H1 (cell line): Measurements from ENCODE around the gene C11orf65. TPM values are rescaled to one million over a fixed set of nuclear protein-coding genes. Genes with fewer than 3 reads are reported as not detected.

Experiments used
- CTCF ChIA-PET: fragments of 300-600 bp; sonication (Branson Sonifier 250); formaldehyde crosslinking; loops from one replicate; lab custom pipeline; 2021; ENCODE audit not compliant: partially characterized antibody; lab: Charles Lee
- POLR2A ChIA-PET: fragments of 300-600 bp; sonication (Branson Sonifier 250); formaldehyde crosslinking; loops from one replicate; lab custom pipeline; 2021; ENCODE audit warnings: inconsistent platforms; ENCODE audit not compliant: partially characterized antibody; lab: Charles Lee
- DNase-seq, 2 experiments: peaks; one replicate each; pipeline versions ENCODE4 v3.0.0 to v3.0.0-alpha.2; 2010 to 2022; ENCODE audit warnings: low spot score in 2 of 2, low read depth in 1 of 2, mixed read lengths in 1 of 2
- FAIRE-seq: peaks from 2 replicates; lab custom pipeline; 2011; peaks lifted over from hg19 to GRCh38; lab: Jason Lieb, UNC
- H2AFZ ChIP-seq: 2 replicates; pipeline ENCODE4 v1.8.1; 2012; ENCODE audit warnings: low read length, inconsistent platforms
- H2AK5ac ChIP-seq: 2 replicates; pipeline ENCODE4 v1.6.1; 2013; ENCODE audit warnings: low read depth, low read length
- H2BK120ac ChIP-seq: replicated peaks from 2 replicates; pipeline ENCODE3; 2013; ENCODE audit warnings: low read depth, low read length, inconsistent platforms
- H2BK12ac ChIP-seq: 2 replicates; pipeline ENCODE4 v1.6.1; 2013; ENCODE audit warnings: low read depth, low read length
- H2BK15ac ChIP-seq: 2 replicates; pipeline ENCODE4 v1.6.1; 2013; ENCODE audit warnings: low read length
- H2BK20ac ChIP-seq: 2 replicates; pipeline ENCODE4 v1.6.1; 2013; ENCODE audit warnings: low read length
- H2BK5ac ChIP-seq: 2 replicates; pipeline ENCODE4 v1.6.1; 2013; ENCODE audit warnings: low read depth, low read length
- H3K14ac ChIP-seq: 2 replicates; pipeline ENCODE4 v1.6.1; 2013; ENCODE audit warnings: inconsistent platforms; ENCODE audit not compliant: insufficient read length
- H3K18ac ChIP-seq: 2 replicates; pipeline ENCODE4 v1.6.1; 2013; ENCODE audit warnings: low read length; ENCODE audit errors: extremely low read depth
- H3K23ac ChIP-seq: 2 replicates; pipeline ENCODE4 v1.6.1; 2013; ENCODE audit warnings: inconsistent platforms; ENCODE audit not compliant: insufficient read length
- H3K23me2 ChIP-seq: 2 replicates; pipeline ENCODE4 v1.6.1; 2013; ENCODE audit warnings: low read depth, low read length
- H3K27ac ChIP-seq: 2 replicates; pipeline ENCODE4 v1.6.1; 2011; ENCODE audit warnings: low read depth, low read length, inconsistent platforms
- H3K27me3 ChIP-seq, 4 experiments: replicated peaks in 1 of 4; 1 replicate in 1 of 4; 2 replicates in 3 of 4; pipeline versions ENCODE4 v1.6.1 to v1.8.1; 2011 to 2013; ENCODE audit warnings: low read length in 3 of 4, mild to moderate bottlenecking in 3 of 4, inconsistent platforms in 2 of 4, mixed read lengths in 2 of 4, moderate library complexity in 1 of 4; ENCODE audit not compliant: control insufficient read depth in 3 of 4, insufficient read depth in 3 of 4; ENCODE audit errors: extremely low read depth in 1 of 4
- H3K36me3 ChIP-seq, 4 experiments: 2 replicates each; pipeline versions ENCODE4 v1.6.1 to v1.8.1; 2011 to 2013; ENCODE audit warnings: mild to moderate bottlenecking in 4 of 4, low read length in 3 of 4, moderate library complexity in 2 of 4, control low read depth in 1 of 4, inconsistent platforms in 1 of 4; ENCODE audit not compliant: insufficient read depth in 4 of 4, control insufficient read depth in 2 of 4
- H3K4ac ChIP-seq: replicated peaks from 2 replicates; pipeline ENCODE3; 2013; ENCODE audit warnings: low read length, low read depth, mixed read lengths, inconsistent platforms; ENCODE audit not compliant: insufficient read length
- H3K4me1 ChIP-seq, 4 experiments: replicated peaks in 1 of 4; 1 replicate in 1 of 4; 2 replicates in 3 of 4; pipeline versions ENCODE4 v1.6.1 to v1.8.1; 2011 to 2013; ENCODE audit warnings: low read length in 3 of 4, inconsistent platforms in 2 of 4, mixed read lengths in 1 of 4; ENCODE audit not compliant: insufficient read depth in 4 of 4, control insufficient read depth in 3 of 4
- H3K4me2 ChIP-seq, 2 experiments: 2 replicates each; pipeline versions ENCODE4 v1.6.1 to v1.8.1; 2011 to 2013; ENCODE audit warnings: low read depth in 2 of 2, low read length in 2 of 2, control low read depth in 1 of 2, inconsistent platforms in 1 of 2, mild to moderate bottlenecking in 1 of 2; ENCODE audit not compliant: insufficient read depth in 1 of 2
- H3K4me3 ChIP-seq, 4 experiments: fragments of 200-600, 300-600 bp in 1 of 4; sonication (generic), shearing (Covaris generic), sonication (Bioruptor Twin) in 1 of 4; 2 replicates each; pipeline versions ENCODE4 v1.5.1 to v1.8.1; 2011 to 2016; ENCODE audit warnings: low read length in 4 of 4, low read depth in 3 of 4, control low read depth in 2 of 4, inconsistent platforms in 2 of 4, mild to moderate bottlenecking in 2 of 4, mixed read lengths in 1 of 4, moderate library complexity in 1 of 4; ENCODE audit not compliant: insufficient read depth in 2 of 4; ENCODE audit errors: extremely low read depth in 1 of 4
- H3K56ac ChIP-seq: replicated peaks from 2 replicates; pipeline ENCODE3; 2013; ENCODE audit warnings: low read depth, mild to moderate bottlenecking, mixed read lengths, low read length, inconsistent platforms; ENCODE audit not compliant: insufficient read length
- H3K79me1 ChIP-seq: 2 replicates; pipeline ENCODE4 v1.6.1; 2013; ENCODE audit warnings: low read depth, low read length, control low read depth
- H3K79me2 ChIP-seq, 2 experiments: 2 replicates each; pipeline versions ENCODE4 v1.6.1 to v1.8.1; 2012 to 2013; ENCODE audit warnings: low read length in 2 of 2, mild to moderate bottlenecking in 2 of 2, inconsistent platforms in 1 of 2; ENCODE audit not compliant: insufficient read depth in 2 of 2, control insufficient read depth in 1 of 2
- H3K9ac ChIP-seq, 4 experiments: replicated peaks in 1 of 4; 1 replicate in 1 of 4; 2 replicates in 3 of 4; pipeline versions ENCODE4 v1.6.1 to v1.8.1; 2011 to 2013; ENCODE audit warnings: low read depth in 3 of 4, low read length in 3 of 4, control low read depth in 2 of 4, mild to moderate bottlenecking in 2 of 4, moderate library complexity in 2 of 4, inconsistent platforms in 1 of 4; ENCODE audit errors: extremely low read depth in 1 of 4
- H3K9me3 ChIP-seq, 2 experiments: 2 replicates each; pipeline versions ENCODE4 v1.6.1 to v1.8.1; 2012 to 2013; ENCODE audit warnings: mild to moderate bottlenecking in 2 of 2, moderate library complexity in 2 of 2, control low read depth in 1 of 2, inconsistent platforms in 1 of 2, low read depth in 1 of 2, low read length in 1 of 2, mixed read lengths in 1 of 2; ENCODE audit not compliant: insufficient read depth in 2 of 2
- H4K20me1 ChIP-seq, 2 experiments: replicated peaks in 1 of 2; 2 replicates each; pipeline versions ENCODE3 to v1.8.1; 2011 to 2013; ENCODE audit warnings: inconsistent platforms in 2 of 2, low read length in 2 of 2, mild to moderate bottlenecking in 1 of 2; ENCODE audit not compliant: insufficient read depth in 2 of 2, control insufficient read depth in 1 of 2
- H4K5ac ChIP-seq: 2 replicates; pipeline ENCODE4 v1.6.1; 2013; ENCODE audit warnings: low read length, low read depth, mixed read lengths, inconsistent platforms; ENCODE audit not compliant: insufficient read length
- H4K8ac ChIP-seq: 2 replicates; pipeline ENCODE4 v1.8.0; 2013; ENCODE audit warnings: mild to moderate bottlenecking, moderate library complexity, low read length, inconsistent platforms; ENCODE audit not compliant: insufficient read depth; ENCODE audit errors: extremely low read depth
- H4K91ac ChIP-seq: replicated peaks from 2 replicates; pipeline ENCODE3; 2013; ENCODE audit warnings: low read length, mixed read lengths, inconsistent platforms; ENCODE audit not compliant: insufficient read length
- BCL11A ChIP-seq, 2 experiments: IDR thresholded peaks; one replicate each; pipeline ENCODE4 v1.6.1; 2011; ENCODE audit warnings: low read depth in 2 of 2, low read length in 2 of 2, mild to moderate bottlenecking in 2 of 2
- GABPA ChIP-seq: IDR thresholded peaks from 2 replicates; pipeline ENCODE4 v1.6.1; 2011; ENCODE audit warnings: mild to moderate bottlenecking, low read length, moderate library complexity, borderline replicate concordance; ENCODE audit not compliant: insufficient read depth
- KDM1A ChIP-seq: fragments of 200-600, 300-600 bp; sonication (generic); IDR thresholded peaks from 2 replicates; pipeline ENCODE4 v1.7.1; 2016; ENCODE audit warnings: mild to moderate bottlenecking, low read length, borderline replicate concordance
- KDM4A ChIP-seq: IDR thresholded peaks from one replicate; pipeline ENCODE4 v1.7.1; 2012; ENCODE audit warnings: low read depth, mild to moderate bottlenecking, moderate library complexity, low read length, inconsistent platforms; ENCODE audit not compliant: severe bottlenecking
- WGBS, 2 experiments: shearing (Covaris generic) in 1 of 2; methylation state at CpG; one replicate each; pipeline versions ENCODE4 v1.1.6 to v1.1.7; 2013 to 2015; ENCODE audit warnings: low lambda C conversion rate in 2 of 2, mixed read lengths in 2 of 2, inconsistent platforms in 1 of 2, low coverage in 1 of 2, missing lambda C conversion rate in 1 of 2; ENCODE audit not compliant: insufficient replicate concordance in 2 of 2, insufficient coverage in 1 of 2, insufficient read length in 1 of 2; ENCODE audit errors: extremely low coverage in 1 of 2, missing lambda C conversion rate in 1 of 2; 5-methylcytosine and 5-hydroxymethylcytosine counted together
- polyA plus RNA-seq, 7 experiments: library from polyadenylated mRNA; depleted of rRNA in 3 of 7; stranded (reverse) in 5 of 7; unstranded in 2 of 7; fragments of >200 nt in 5 of 7; fragments of 200-250 nt in 2 of 7; gene quantifications; 1 replicate in 5 of 7; 2 replicates in 1 of 7; 4 replicates in 1 of 7; pipeline versions ENCODE4 v1.2.1 to v1.2.3, GENCODE V29; 2011 to 2013; ENCODE audit warnings: missing spikeins in 2 of 7, mixed read lengths in 2 of 7
- total RNA-seq: library from RNA; stranded (reverse); fragmentation: NEBNext Ultra II Directional; extraction: Animal tissue kit (Norgen Biotek cat#: 25700); gene quantifications from 2 replicates; pipeline ENCODE4 v1.2.1, GENCODE V29; 2021

The C11orf65 gene
- total and polyA plus RNA-seq, 2 of the 8 experiments (the other 6 are each of a cell fraction or from before 2014, with no cell fraction given), result 0.14 to 0.22 TPM

DNA sequence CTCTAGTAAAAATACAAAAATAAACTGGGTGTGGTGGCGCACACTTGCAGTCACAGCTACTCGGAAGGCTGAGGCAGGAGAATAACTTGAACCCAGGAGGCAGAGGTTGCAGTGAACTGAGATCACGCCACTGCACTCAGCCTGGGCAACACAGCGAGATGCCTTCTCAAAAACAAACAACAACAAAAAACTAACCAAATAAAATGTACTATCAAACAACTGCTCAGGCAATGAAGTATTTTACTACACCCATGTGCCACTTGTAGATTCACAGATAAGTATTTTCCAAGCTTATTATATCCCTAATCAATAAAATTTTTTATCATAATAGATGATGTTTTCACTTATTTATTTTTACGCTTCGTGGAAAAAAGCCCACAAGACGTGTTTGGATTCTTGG, 924 bp downstream of the C11orf65 start:
- H2BK12ac ChIP-seq, result no peak overlapping the region
- H3K9ac ChIP-seq, result peak overlapping the region in 3 of 4 experiments; percentile 95 to 99 (median 98); a peak in 5 of 7 replicates
- no peak overlapping the region for H3K23ac ChIP-seq
- H3K4ac ChIP-seq, result no peak overlapping the region
- DNase-seq, result no peak
- H3K79me1 ChIP-seq, result no peaks in the 10 kb centered on the region
- ChIA-PET CTCF (no interaction called here), POLR2A (interaction anchor here (0.7 to 1.2 kb wide), 4 partner anchors 32 to 182 kb away, joined by 3 to 4 read pairs (median 3); partner anchors contain the start of gene POGLUT3)
- H4K91ac ChIP-seq, result no peak overlapping the region
- H3K27ac ChIP-seq, result peak overlapping the region; percentile 96; the same call in 1 of the 2 replicates
- H2AK5ac ChIP-seq, result no peak overlapping the region
- H2BK20ac ChIP-seq, result no peak overlapping the region
- no peak for FAIRE-seq
- no peak overlapping the region for H3K56ac ChIP-seq
- no peak overlapping the region for H2BK15ac ChIP-seq
- H4K8ac ChIP-seq, result no peak overlapping the region; the same call in 1 of the 2 replicates
- H3K4me1 ChIP-seq, result no peaks in the 10 kb centered on the region; a peak in 1 of 7 replicates
- no peaks in the 10 kb centered on the region for H4K20me1 ChIP-seq
- no peak overlapping the region for H3K14ac ChIP-seq
- H3K4me3 ChIP-seq, result peak overlapping the region; percentile 62 to 89 (median 78)
- no peaks in the 10 kb centered on the region for H3K79me2 ChIP-seq
- H3K36me3 ChIP-seq, result no peaks in the 10 kb centered on the region
- TF ChIP-seq GABPA (no peak), BCL11A (IDR thresholded peaks at IDR 0.05; ENCODE audit: low read depth in 2 of 2, low read length in 2 of 2) (no peak), KDM4A (no peak), KDM1A (no peak)
- 73% methylated on average over 7 of the region's 7 CpGs; no CpG with 5 or more reads in 1 of the 2 experiments for WGBS, 2 experiments
- H2AFZ ChIP-seq, result peak overlapping the region; percentile 99; the same call in 1 of the 2 replicates
- no peak overlapping the region for H2BK120ac ChIP-seq
- no peaks in the 10 kb centered on the region for H3K27me3 ChIP-seq
- H3K18ac ChIP-seq, result no peak overlapping the region
- peaks cover 3% of the 10 kb centered on the region for H3K23me2 ChIP-seq
- H4K5ac ChIP-seq, result no peak overlapping the region
- H2BK5ac ChIP-seq, result no peak overlapping the region
- H3K4me2 ChIP-seq, result peak overlapping the region; percentile 65 to 93
- H3K9me3 ChIP-seq, result no peaks in the 10 kb centered on the region
